Stomach (tissue), 4 donors: Measurements from ENCODE around the gene AP1S3.

ENCODE experiments used
- POLR2A ChIP-seq, 4 donors: fragments of 450-650 bp; IDR thresholded peaks; one replicate each; pipeline ENCODE4 v1.6.1; 2016; ENCODE audit warnings: antibody characterized with exemption in 4 of 4, control low read depth in 2 of 4, mild to moderate bottlenecking in 1 of 4, moderate library complexity in 1 of 4
- TF ChIP-seq, protein P1 (sequence below), 7 experiments: fragments of 450-650 bp in 4 of 7; fragments of 200-600 bp in 3 of 7; sonication (generic) in 3 of 7; IDR thresholded peaks; one replicate each; pipeline ENCODE4 v1.5.1; 2016 to 2019; ENCODE audit warnings: antibody characterized with exemption in 7 of 7, control low read depth in 2 of 7, mild to moderate bottlenecking in 1 of 7

DNA sequence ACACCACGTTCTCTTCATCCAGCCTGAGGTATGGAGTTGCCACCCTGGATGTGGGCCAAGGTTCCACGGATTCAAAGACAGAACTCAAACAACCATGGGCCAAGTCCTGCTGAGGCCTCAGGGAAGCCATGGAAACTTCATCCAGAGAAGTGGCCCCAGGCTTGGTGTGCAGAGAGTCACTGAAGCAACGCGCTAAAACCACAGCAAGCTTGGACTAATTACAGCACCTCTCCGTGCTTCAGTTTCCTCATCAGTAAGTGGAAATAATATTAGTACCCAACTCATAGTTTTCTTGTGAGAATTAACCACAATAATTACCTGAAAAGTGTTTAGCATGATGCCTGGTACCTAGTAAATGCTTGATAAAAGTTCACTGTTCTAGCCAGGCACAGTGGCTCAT is 19.2 kb upstream of the AP1S3 start:
- no peak for TF ChIP-seq POLR2A (IDR thresholded peaks at IDR 0.05)
- TF ChIP-seq, protein P1, sequence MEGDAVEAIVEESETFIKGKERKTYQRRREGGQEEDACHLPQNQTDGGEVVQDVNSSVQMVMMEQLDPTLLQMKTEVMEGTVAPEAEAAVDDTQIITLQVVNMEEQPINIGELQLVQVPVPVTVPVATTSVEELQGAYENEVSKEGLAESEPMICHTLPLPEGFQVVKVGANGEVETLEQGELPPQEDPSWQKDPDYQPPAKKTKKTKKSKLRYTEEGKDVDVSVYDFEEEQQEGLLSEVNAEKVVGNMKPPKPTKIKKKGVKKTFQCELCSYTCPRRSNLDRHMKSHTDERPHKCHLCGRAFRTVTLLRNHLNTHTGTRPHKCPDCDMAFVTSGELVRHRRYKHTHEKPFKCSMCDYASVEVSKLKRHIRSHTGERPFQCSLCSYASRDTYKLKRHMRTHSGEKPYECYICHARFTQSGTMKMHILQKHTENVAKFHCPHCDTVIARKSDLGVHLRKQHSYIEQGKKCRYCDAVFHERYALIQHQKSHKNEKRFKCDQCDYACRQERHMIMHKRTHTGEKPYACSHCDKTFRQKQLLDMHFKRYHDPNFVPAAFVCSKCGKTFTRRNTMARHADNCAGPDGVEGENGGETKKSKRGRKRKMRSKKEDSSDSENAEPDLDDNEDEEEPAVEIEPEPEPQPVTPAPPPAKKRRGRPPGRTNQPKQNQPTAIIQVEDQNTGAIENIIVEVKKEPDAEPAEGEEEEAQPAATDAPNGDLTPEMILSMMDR (IDR thresholded peaks at IDR 0.05) = no peak
